Activated CD4-positive, alpha-beta T cell treated with anti-CD3 and anti-CD28 coated beads, Interleukin-2, Interleukin-6, amounts not matched to agents 100 ng/mL and 50 ng/mL, durations not matched to agents 16 hours and 8 hours (primary cell): ENCODE measurements around the gene IGIP.

Experiments used
- DNase-seq: peaks from one replicate; pipeline ENCODE4 v3.0.0-alpha.2; 2020

The IGIP gene

DNA sequence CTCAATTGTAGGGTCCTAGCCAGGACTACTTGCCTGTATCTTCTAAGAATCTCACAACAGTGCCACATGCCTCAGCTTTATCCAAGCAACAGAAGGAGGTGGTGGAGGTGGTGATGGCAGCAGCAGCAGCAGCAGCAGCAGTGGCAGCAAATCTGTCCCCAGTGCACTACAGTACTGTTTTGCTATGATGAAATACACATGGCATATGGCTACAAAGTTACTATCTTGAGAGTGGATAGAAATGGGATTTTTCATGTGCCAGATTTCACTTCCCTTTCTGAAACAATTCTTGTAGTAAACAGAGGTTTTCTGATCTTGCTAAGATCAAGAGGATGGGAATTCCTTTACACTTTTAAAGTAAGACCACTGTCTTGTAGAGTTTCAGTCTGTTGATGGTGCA is 41.2 kb downstream of the IGIP start:
- DNase-seq, result no peak

DNA sequence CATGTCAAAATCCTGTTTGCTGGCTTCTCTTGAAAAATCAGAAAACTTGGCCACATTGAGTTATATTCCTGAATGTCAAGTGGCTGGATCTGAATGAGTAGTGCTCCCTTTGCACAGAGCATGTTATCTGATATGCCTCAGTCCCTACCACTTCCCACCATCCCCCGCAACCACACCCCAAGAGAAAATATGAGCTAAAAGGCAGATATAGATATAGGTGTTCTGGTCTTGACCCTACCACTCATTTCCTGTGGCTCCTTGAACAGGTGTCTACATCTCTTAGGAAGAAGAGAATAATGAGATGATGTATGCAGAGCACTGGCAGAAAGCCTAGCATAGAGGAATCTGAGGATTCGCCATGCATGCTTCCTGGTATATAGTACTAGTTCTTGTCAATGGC is 42.6 kb downstream of the IGIP start:
- DNase-seq, result no peak

DNA sequence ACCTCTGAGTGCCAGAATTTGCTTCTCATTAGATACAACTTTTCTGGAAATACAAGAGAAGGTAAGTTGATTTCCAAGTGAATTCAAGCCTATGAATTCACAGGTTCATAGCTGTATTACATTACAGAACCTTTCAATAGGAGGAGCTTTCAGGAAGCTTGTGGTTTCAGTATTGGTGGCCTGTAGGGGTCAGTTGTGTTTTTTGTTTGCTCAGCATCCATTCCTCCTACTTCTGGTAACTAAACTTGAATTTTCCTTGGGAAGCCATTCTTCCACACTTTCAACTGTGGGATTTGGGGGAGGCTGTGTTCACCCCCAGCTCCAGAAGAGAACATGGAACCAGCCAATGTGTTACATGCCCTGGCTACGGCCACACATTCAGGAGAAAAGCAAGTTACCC is 43.7 kb downstream of the IGIP start:
- no peak for DNase-seq

DNA sequence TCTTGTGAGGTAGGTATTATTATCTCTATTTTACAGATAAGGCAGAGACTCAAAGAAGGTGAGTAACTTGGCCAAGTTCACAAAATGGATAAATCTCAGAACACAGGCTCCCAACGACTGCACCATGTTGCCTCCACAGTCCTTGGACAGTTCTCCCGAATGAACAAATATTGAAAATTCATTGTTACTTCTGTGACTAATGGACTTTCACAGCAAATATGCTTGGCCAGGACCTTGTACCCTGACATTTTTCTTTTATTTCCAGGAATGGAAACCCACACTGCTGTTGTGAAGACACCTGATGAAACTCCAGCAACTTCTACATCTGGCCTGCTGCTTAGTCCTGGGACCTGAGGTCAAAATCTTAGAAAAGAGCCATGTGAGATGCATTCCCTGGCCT is 46.7 kb downstream of the IGIP start:
- DNase-seq, result no peak

DNA sequence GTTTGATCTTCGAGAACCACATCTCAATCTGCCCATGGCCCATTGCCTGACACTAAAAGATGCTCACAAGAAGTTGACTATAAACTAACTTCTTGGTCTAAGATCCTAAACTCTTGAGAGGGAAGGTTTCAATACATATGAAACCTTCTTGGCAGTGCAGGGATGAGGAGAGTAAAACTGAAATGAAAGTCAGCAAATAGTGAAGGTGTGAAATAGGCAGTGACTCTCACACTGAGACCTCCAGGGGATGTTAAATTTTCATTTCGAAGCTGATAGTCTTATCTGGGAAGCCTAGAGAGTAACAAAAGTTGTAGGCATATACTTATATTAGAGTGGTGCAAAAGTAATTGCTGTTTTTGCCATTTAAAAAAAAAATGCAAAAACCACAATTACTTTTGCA is 48.3 kb downstream of the IGIP start:
- DNase-seq, result no peak

DNA sequence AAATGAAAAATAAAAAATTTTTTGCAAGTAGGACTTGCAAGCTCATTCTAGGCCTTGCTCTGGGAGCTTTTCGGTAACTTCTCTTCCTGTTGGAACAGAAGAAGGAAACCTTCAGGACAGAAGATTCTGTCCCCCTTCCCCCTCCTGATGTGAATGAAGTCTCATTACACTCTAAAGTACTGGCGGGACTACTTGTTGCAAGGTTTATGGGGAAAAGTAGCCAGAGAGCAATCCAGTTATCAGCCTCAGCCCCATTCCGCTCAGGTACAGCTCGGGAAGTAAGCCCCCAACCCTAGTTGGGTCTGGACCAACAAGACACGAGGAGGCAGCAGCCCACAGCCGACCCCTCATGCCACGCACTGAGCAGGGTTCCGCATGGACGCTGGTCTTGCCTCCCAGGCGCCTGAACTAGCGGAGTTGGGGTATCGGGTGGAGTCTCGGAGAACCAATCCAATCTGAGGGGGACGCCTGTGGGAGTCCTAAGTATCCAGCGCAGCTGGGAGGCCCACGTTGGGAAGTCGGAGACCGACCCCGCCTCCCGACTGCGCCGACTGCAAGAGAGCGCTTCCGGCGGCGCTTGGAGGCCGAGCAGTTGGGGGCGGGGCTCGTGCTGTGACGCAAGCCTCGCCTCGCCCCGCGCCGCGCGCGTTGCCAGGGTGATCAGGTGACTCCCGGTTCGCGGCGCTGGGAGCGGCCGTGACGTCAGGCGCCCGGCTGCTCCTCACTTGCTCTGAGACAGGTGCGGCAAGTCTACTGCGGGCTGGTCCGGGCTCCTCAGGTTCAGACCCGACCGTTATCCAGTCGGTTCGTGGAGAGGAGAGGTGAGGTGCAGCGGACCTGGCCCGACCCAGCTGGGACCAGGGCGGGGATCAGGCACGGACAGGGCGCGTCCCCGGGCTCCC is 49.0 kb downstream of the IGIP start, which contains the start of gene CYSTM1:
Gene CYSTM1 (plus strand): TSS at position 724 of the 902 bp plus-strand sequence. CDS start 19,278 bp downstream, outside the sequence.
- peak; percentile 97 for DNase-seq

DNA sequence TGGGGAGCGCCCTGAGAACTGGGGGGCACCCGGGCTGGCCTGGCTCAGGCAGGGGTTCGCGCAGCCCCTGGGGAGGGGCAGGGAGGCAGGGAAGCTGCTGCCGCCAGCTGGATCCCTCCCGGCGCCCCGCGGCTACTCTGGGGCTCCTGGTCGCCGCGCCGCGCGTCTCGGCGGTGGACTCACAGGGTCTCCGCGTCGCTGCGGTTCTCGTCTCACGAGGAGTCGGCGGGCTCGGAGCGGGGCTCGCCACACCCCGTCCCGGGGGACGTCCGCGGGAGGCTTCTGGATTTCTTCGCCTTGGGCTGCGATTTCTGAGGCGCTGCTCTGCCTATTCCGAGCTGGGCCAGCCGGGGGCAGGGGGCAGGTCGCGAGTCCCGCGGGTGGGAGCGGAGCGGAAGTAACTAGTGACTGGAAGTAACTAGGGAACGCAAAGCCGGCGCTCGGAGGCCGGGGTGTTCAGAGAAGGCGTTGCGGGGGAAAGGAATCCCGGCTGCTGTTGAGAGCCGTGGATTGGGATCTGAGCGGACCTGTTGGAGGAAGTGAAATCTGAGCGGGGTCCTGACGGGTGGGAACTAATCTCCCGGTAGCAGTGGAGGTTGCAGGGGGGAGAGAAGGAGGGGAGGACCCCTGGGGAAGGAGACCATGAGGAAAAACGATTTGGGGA is 49.8 kb downstream of the IGIP start:
- DNase-seq, result peak; percentile 68

DNA sequence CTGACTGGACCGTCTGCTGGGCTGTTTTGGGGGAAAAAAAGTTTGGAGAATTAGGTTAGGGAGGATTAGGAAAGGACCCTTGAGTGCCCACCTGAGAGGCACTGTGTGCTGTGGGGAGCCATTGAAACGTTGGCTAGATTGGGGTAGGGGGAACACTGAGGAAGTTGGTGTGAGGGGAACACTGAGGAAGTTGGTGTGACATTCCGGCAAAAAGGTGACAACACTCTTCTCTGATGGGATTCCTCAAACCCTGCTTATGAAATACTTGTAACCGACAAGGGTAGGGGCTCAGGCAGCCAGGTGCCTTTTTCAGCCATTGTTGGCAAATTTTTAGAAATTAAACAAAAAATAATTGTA is 50.3 kb downstream of the IGIP start:
- DNase-seq, result no peak

DNA sequence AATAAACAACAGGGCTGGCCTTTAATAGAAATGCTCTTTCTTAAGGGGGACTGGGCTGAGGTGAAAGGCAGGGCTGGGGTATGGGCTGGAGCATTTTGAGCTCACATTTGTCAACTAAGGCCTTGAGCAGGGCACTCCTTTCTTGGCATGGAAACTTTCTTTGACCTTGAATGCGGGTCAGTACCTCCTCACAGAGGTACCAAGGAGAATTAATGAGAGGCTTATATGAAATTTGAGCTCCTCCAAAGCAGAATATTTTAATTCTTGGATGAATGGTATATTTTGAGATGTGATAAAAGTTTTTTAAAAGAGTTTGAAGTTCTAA is 52.3 kb downstream of the IGIP start:
- no peak for DNase-seq

DNA sequence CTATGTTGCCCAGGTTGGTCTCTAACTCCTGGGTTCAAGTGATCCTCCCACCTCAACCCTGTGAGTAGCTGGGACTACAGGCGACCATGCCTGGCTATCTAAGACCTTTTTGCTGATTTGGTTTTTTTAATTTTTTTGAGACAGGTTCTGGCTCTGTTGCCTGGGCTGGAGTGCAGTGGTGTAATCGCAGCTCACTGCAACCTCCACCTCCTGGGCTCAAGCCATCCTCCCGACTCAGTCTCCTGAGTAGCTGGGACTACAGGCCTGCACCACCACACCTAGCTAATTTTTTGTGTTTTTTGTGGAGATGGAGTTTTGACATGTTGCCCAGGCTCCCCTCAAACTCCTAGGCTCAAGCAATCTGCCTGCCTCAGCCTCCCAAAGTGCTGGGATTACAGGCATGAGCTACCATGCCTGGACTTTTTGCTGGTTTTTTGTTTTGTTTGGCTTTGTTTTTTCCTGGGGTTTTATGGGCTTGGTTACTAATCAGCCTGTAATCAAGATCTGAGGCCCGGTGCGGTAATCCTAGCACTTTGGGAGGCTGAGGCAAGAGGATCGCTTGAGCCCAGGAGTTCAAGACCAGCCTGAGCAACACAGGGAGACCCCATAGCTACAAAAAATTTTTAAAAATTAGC is 52.9 kb downstream of the IGIP start:
- DNase-seq, result no peak
